HG03139 (cell line): ENCODE measurements around the gene PRRX2.
"Not testable (repeated sequence)": the region's sequence is repeated elsewhere in the genome, so short reads cannot be mapped to it uniquely, and the experiment has no call there.

Experiments used
- ATAC-seq: cut with Tn5 transposase; IDR thresholded peaks from one replicate; pipeline ENCODE4 v1.9.1; 2021; ENCODE audit not compliant: unreplicated experiment

The PRRX2 gene

GRCh38 chr9:129755151-129755550, 89.7 kb downstream of the PRRX2 start:
- ATAC-seq: no peak

GRCh38 chr9:129756191-129756590, 90.7 kb downstream of the PRRX2 start:
- ATAC-seq: no peak

- no peak for ATAC-seq
Observed at GRCh38 chr9:129757045-129757444, 91.6 kb downstream of the PRRX2 start.

GRCh38 chr9:129759319-129759718, 93.9 kb downstream of the PRRX2 start:
- ATAC-seq: no peak

- ATAC-seq: no peak
Observed at GRCh38 chr9:129759804-129760502, 94.5 kb downstream of the PRRX2 start.

- ATAC-seq: not testable (repeated sequence)
Observed at GRCh38 chr9:129760784-129761183, 95.3 kb downstream of the PRRX2 start.

- ATAC-seq: no peak
Observed at GRCh38 chr9:129761293-129761900, 96.0 kb downstream of the PRRX2 start.

GRCh38 chr9:129761901-129762369, 96.5 kb downstream of the PRRX2 start:
- no peak for ATAC-seq

GRCh38 chr9:129762370-129762984, 97.0 kb downstream of the PRRX2 start:
- not testable (repeated sequence) for ATAC-seq

- no peak for ATAC-seq
Observed at GRCh38 chr9:129762985-129763926, 97.8 kb downstream of the PRRX2 start.

GRCh38 chr9:129765764-129766317, 100.4 kb downstream of the PRRX2 start:
- no peak for ATAC-seq

- no peak for ATAC-seq
Observed at GRCh38 chr9:129768486-129768885, 103.0 kb downstream of the PRRX2 start.

GRCh38 chr9:129769669-129770068, 104.2 kb downstream of the PRRX2 start:
- no peak for ATAC-seq

GRCh38 chr9:129770741-129771140, 105.3 kb downstream of the PRRX2 start:
- no peak for ATAC-seq
